KMS-11 (cell line): ENCODE data around the gene MIS18A.

Experiments
- H2AFZ ChIP-seq: fragments of 200-600 bp; sonication (generic); 2 replicates; pipeline ENCODE4 v1.6.1; 2016; ENCODE audit warnings: antibody characterized with exemption, mixed run types, low read depth
- H3K27ac ChIP-seq: fragments of 200-600 bp; sonication (generic); 2 replicates; pipeline ENCODE4 v1.6.1; 2016; ENCODE audit warnings: mild to moderate bottlenecking, mixed run types
- H3K27me3 ChIP-seq: fragments of 200-600 bp; sonication (generic); 2 replicates; pipeline ENCODE4 v1.6.1; 2017; ENCODE audit warnings: mild to moderate bottlenecking, low read depth, mixed run types, moderate library complexity; ENCODE audit not compliant: insufficient read depth
- H3K36me3 ChIP-seq: fragments of 200-600 bp; sonication (generic); 2 replicates; pipeline ENCODE4 v1.6.1; 2017; ENCODE audit warnings: mild to moderate bottlenecking, mixed run types; ENCODE audit not compliant: insufficient read depth
- H3K4me1 ChIP-seq: fragments of 200-600 bp; sonication (generic); 2 replicates; pipeline ENCODE4 v1.6.1; 2016; ENCODE audit warnings: mild to moderate bottlenecking, low read depth, mixed run types; ENCODE audit not compliant: poor library complexity, severe bottlenecking
- H3K4me2 ChIP-seq: fragments of 200-600 bp; sonication (generic); 2 replicates; pipeline ENCODE4 v1.7.0; 2016; ENCODE audit warnings: mild to moderate bottlenecking, mixed run types
- H3K4me3 ChIP-seq: fragments of 200-600 bp; sonication (generic); IDR thresholded peaks from 2 replicates; pipeline ENCODE4 v1.6.1; 2017; ENCODE audit warnings: low read depth, low read length, mixed read lengths; ENCODE audit not compliant: insufficient read depth
- H3K79me2 ChIP-seq: fragments of 200-600 bp; sonication (generic); 2 replicates; pipeline ENCODE4 v1.6.1; 2016; ENCODE audit warnings: low read depth, mixed run types; ENCODE audit not compliant: insufficient read depth
- H3K9ac ChIP-seq: fragments of 200-600 bp; sonication (generic); 2 replicates; pipeline ENCODE4 v1.6.1; 2016; ENCODE audit warnings: mild to moderate bottlenecking, mixed run types
- H4K20me1 ChIP-seq: fragments of 200-600 bp; sonication (generic); 2 replicates; pipeline ENCODE4 v1.6.1; 2016; ENCODE audit warnings: mild to moderate bottlenecking, mixed run types; ENCODE audit not compliant: insufficient read depth
- CTCF ChIP-seq: fragments of 200-600 bp; sonication (generic); conservative IDR thresholded peaks from 2 replicates; pipeline ENCODE4 v1.6.1; 2017; ENCODE audit warnings: low read depth, mild to moderate bottlenecking, antibody characterized with exemption, low read length, moderate library complexity, mixed read lengths

MIS18A gene

GRCh38 chr21:32299695-32300094 is 20.8 kb upstream of the MIS18A start:
- no peak for TF ChIP-seq CTCF

GRCh38 chr21:32298658-32299081 is 19.8 kb upstream of the MIS18A start, which contains the start of gene MRAP:
Gene MRAP (plus strand): TSS chr21:32298855. CDS start chr21:32298972, 117 bp downstream.
- no peak for TF ChIP-seq CTCF
- Histone ChIP-seq H4K20me1 (no peaks in the 10 kb centered on the region), H3K27me3 (no peaks in the 10 kb centered on the region), H3K36me3 (no peaks in the 10 kb centered on the region), H2AFZ (no peak within 1 kb of the TSS), H3K4me1 (no peaks in the 10 kb centered on the region), H3K79me2 (no peaks in the 10 kb centered on the region), H3K27ac (no peak within 1 kb of the TSS), H3K9ac (no peak within 1 kb of the TSS), H3K4me3 (no peak within 1 kb of the TSS), H3K4me2 (no peak within 1 kb of the TSS)

More at GRCh38 chr21:32299695-32300094, 20.8 kb upstream of the MIS18A start:
- Histone ChIP-seq H3K79me2 (no peaks in the 10 kb centered on the region), H3K27ac (no peak overlapping the region), H3K9ac (no peak overlapping the region), H3K4me2 (no peak overlapping the region), H3K36me3 (no peaks in the 10 kb centered on the region), H3K27me3 (no peaks in the 10 kb centered on the region), H2AFZ (no peak overlapping the region), H3K4me1 (no peaks in the 10 kb centered on the region), H3K4me3 (no peak overlapping the region), H4K20me1 (no peaks in the 10 kb centered on the region)

- H3K9ac ChIP-seq: no peak overlapping the region
- H3K4me2 ChIP-seq: no peak overlapping the region
- H4K20me1 ChIP-seq: no peaks in the 10 kb centered on the region
- no peaks in the 10 kb centered on the region for H3K4me1 ChIP-seq
- no peak overlapping the region for H2AFZ ChIP-seq
- H3K79me2 ChIP-seq: no peaks in the 10 kb centered on the region
- no peak overlapping the region for H3K4me3 ChIP-seq
- no peaks in the 10 kb centered on the region for H3K27me3 ChIP-seq
- no peak for TF ChIP-seq CTCF
- H3K36me3 ChIP-seq: no peaks in the 10 kb centered on the region
- no peak overlapping the region for H3K27ac ChIP-seq
Measured at GRCh38 chr21:32298148-32298559, 19.3 kb upstream of the MIS18A start.

GRCh38 chr21:32297449-32297848 is 18.6 kb upstream of the MIS18A start:
- no peak overlapping the region for H3K4me2 ChIP-seq
- no peaks in the 10 kb centered on the region for H3K27me3 ChIP-seq
- no peak overlapping the region for H3K27ac ChIP-seq
- H4K20me1 ChIP-seq: no peaks in the 10 kb centered on the region
- no peak for TF ChIP-seq CTCF
- H3K4me3 ChIP-seq: no peak overlapping the region
- no peaks in the 10 kb centered on the region for H3K79me2 ChIP-seq
- no peak overlapping the region for H2AFZ ChIP-seq
- no peaks in the 10 kb centered on the region for H3K4me1 ChIP-seq
- no peak overlapping the region for H3K9ac ChIP-seq
- no peaks in the 10 kb centered on the region for H3K36me3 ChIP-seq
